ENCODE measurements around the gene AAGAB. TPM values are rescaled to one million over a fixed set of nuclear protein-coding genes. Genes with fewer than 3 reads are reported as not detected.
A peak's percentile ranks its signal among the peaks of the same experiment; 100 is the strongest.

The AAGAB gene
- total RNA-seq, 4 donors from 2014 or later = 39.7 to 343 (median 54.1) TPM

DNA sequence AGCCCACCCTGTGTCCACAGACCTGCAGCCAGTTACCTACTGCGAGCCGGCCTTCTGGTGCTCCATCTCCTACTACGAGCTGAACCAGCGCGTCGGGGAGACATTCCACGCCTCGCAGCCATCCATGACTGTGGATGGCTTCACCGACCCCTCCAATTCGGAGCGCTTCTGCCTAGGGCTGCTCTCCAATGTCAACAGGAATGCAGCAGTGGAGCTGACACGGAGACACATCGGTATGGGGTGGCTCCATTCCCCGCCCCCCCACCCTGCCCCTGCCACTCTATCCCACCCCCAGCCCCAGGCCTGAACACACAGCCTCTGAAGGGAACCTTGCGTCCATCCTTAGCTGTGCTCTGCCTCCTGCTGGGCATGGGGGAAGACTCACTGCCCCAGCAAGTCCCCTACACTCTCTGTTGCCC, 73.2 kb downstream of the AAGAB start:
- intact Hi-C loops (cut with DNase I; ENCODE audit: low total_unique reads) (loop anchor here (10.0 kb wide), 2 partner anchors 56 to 116 kb away; partner anchors contain the start of gene SMAD3), in situ Hi-C loops (cut with MboI; ENCODE audit: low pct_ligation_motif_present in 1 of 4, low pct_unique_long_range_greater_than_20kb in 1 of 4, low sequenced_read_pairs in 3 of 4) (no loop called here)
- DNase-seq = no peak
- H3K36me3 ChIP-seq = no peaks in the 10 kb centered on the region
- H3K4me3 ChIP-seq = no peak overlapping the region
- no peaks in the 10 kb centered on the region for H3K27me3 ChIP-seq
- TF ChIP-seq EP300 (IDR thresholded peaks at IDR 0.05; ENCODE audit: low read depth) (no peak), POLR2A (IDR thresholded peaks at IDR 0.05) (no peak), POLR2AphosphoS5 (IDR thresholded peaks at IDR 0.05) (no peak)
- TF ChIP-seq, protein P1, sequence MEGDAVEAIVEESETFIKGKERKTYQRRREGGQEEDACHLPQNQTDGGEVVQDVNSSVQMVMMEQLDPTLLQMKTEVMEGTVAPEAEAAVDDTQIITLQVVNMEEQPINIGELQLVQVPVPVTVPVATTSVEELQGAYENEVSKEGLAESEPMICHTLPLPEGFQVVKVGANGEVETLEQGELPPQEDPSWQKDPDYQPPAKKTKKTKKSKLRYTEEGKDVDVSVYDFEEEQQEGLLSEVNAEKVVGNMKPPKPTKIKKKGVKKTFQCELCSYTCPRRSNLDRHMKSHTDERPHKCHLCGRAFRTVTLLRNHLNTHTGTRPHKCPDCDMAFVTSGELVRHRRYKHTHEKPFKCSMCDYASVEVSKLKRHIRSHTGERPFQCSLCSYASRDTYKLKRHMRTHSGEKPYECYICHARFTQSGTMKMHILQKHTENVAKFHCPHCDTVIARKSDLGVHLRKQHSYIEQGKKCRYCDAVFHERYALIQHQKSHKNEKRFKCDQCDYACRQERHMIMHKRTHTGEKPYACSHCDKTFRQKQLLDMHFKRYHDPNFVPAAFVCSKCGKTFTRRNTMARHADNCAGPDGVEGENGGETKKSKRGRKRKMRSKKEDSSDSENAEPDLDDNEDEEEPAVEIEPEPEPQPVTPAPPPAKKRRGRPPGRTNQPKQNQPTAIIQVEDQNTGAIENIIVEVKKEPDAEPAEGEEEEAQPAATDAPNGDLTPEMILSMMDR (IDR thresholded peaks at IDR 0.05) = no peak
- no peaks in the 10 kb centered on the region for H3K9me3 ChIP-seq
- H3K27ac ChIP-seq = no peak overlapping the region
- peaks cover 4 to 25% (median 19%) of the 10 kb centered on the region in 4 donors for H3K4me1 ChIP-seq
- 98% methylated on average over 14 of the region's 15 CpGs; no CpG with 5 or more reads in 1 of the 2 donors for WGBS, 2 donors (ENCODE audit: low coverage in 1 of 2)

DNA sequence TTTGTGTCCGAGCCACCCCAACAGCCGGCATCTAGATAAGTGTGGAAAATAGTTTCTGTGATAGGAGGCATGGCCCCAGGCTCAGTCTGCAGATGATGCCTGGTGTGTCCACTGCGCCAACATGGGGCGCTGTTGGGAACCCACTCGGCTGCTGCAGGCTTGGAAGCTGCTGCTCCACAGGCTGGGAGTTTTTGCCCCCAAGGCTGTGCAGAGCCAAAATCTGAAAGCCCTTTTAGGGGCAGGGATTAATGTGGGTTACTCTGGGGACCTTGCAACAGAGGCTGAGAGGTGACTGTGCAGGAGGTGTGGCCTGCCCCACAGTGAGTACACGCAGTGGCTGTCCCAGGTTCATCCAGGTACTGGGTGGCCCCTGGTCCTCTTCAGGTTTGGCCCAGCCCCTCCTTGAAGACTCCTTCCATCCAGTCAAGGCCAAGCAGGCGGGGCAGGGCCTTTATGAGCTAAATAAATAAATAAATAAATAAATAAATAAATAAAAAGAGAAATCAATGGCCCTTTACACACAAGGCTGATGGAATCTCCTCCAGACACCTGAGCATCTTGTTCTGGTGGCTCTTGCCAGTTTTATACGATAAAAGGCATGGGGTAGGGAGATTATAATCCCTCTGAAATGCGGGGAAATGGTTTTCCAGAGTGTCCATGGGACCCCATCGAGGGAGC, 73.8 kb downstream of the AAGAB start:
- H3K4me1 ChIP-seq = peaks cover 0 to 24% (median 19%) of the 10 kb centered on the region in 4 donors
- in situ Hi-C loops (cut with MboI; ENCODE audit: low pct_ligation_motif_present in 1 of 4, low pct_unique_long_range_greater_than_20kb in 1 of 4, low sequenced_read_pairs in 3 of 4) = no loop called here
- WGBS, 2 donors (ENCODE audit: low coverage in 1 of 2) = 92% methylated on average over 10 of the region's 10 CpGs; no CpG with 5 or more reads in 1 of the 2 donors

DNA sequence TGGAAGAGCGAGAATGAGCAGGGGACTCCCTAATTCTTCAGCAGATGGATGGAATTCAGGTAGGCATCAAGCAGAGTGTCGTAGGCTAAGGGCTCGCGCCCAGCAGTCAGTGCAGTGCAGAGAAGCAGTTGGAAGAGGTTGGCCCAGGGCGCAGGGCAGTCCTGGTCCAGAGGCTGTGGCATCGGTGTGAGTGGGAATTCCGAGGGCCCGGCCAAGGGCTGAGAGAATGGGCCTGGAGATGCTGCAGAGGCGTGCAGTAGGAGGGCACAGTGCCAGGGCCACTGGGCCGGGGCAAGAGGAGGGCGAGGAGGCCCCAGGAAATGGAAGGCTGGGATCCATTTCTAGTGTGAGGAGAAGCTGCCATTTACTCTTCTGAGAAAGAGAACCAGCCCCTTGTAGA, 74.4 kb downstream of the AAGAB start:
- WGBS, 2 donors (ENCODE audit: low coverage in 1 of 2) = 95 to 100% methylated on average over 2 to 11 of the region's 11 CpGs
- no peak for DNase-seq
- in situ Hi-C loops (cut with MboI; ENCODE audit: low pct_ligation_motif_present in 1 of 4, low pct_unique_long_range_greater_than_20kb in 1 of 4, low sequenced_read_pairs in 3 of 4) (no loop called here), intact Hi-C loops (cut with DNase I; ENCODE audit: low total_unique reads) (loop anchor here (10.0 kb wide), 2 partner anchors 55 to 115 kb away; partner anchors contain the start of gene SMAD3)
- no peak for TF ChIP-seq EP300 (IDR thresholded peaks at IDR 0.05; ENCODE audit: low read depth)
- no peak for TF ChIP-seq POLR2A (IDR thresholded peaks at IDR 0.05)
- no peak for TF ChIP-seq POLR2AphosphoS5 (IDR thresholded peaks at IDR 0.05)
- TF ChIP-seq, protein P1 (IDR thresholded peaks at IDR 0.05) = no peak
- H3K27me3 ChIP-seq = no peaks in the 10 kb centered on the region
- H3K9me3 ChIP-seq = no peaks in the 10 kb centered on the region
- no peak overlapping the region for H3K27ac ChIP-seq
- H3K36me3 ChIP-seq = no peaks in the 10 kb centered on the region
- no peak overlapping the region for H3K4me3 ChIP-seq
- H3K4me1 ChIP-seq = peaks cover 0 to 29% (median 21%) of the 10 kb centered on the region in 4 donors

More for the DNA sequence above, 73.8 kb downstream of the AAGAB start:
- intact Hi-C loops (cut with DNase I; ENCODE audit: low total_unique reads) = loop anchor here (10.0 kb wide), 2 partner anchors 56 to 116 kb away; partner anchors contain the start of gene SMAD3
- TF ChIP-seq EP300 (IDR thresholded peaks at IDR 0.05; ENCODE audit: low read depth) (no peak), POLR2A (IDR thresholded peaks at IDR 0.05) (no peak), POLR2AphosphoS5 (IDR thresholded peaks at IDR 0.05) (no peak)
- TF ChIP-seq, protein P1 (IDR thresholded peaks at IDR 0.05) = no peak
- no peak for DNase-seq
- no peaks in the 10 kb centered on the region for H3K9me3 ChIP-seq
- no peaks in the 10 kb centered on the region for H3K27me3 ChIP-seq
- no peak overlapping the region for H3K27ac ChIP-seq
- H3K36me3 ChIP-seq = no peaks in the 10 kb centered on the region
- H3K4me3 ChIP-seq = no peak overlapping the region

DNA sequence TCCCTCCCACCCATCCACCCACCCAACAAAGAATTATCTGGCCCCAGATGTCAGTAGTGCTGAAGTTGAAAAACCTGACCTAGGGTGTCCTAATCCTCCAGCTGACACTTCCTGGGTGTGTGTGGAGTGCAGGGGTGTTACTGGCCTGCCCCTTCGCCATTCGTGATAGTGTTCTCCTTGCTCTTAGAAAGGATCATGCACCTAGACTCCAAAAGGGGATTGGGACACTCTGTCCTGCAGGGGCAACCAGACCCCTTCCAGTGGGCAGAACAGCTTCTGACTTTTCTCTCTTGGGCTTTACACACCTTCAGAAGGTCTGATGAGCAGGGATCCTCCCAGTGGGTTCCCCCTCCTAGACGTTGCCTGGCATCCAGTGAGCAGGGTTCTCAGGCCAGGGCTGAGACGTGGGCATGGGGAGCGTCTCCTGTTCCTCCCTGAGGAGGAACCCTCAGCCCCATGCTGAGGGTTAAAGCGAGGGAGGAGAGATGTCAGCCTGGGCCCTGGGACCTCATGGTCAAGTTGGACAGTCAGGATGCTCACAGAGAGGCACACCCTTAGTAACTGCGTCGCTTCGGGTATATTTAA, 75.0 kb downstream of the AAGAB start:
- peak overlapping the region in 1 of 4 donors; percentile 62 for H3K27ac ChIP-seq
- intact Hi-C loops (cut with DNase I; ENCODE audit: low total_unique reads) = no loop called here
- H3K4me3 ChIP-seq = no peak overlapping the region
- in situ Hi-C loops (cut with MboI; ENCODE audit: low pct_ligation_motif_present in 1 of 4, low pct_unique_long_range_greater_than_20kb in 1 of 4, low sequenced_read_pairs in 3 of 4) = no loop called here
- H3K27me3 ChIP-seq = no peaks in the 10 kb centered on the region
- TF ChIP-seq EP300 (IDR thresholded peaks at IDR 0.05; ENCODE audit: low read depth) = no peak
- TF ChIP-seq, protein P1 (IDR thresholded peaks at IDR 0.05) = no peak
- no peak for TF ChIP-seq POLR2AphosphoS5 (IDR thresholded peaks at IDR 0.05)
- no peak for TF ChIP-seq POLR2A (IDR thresholded peaks at IDR 0.05)
- H3K36me3 ChIP-seq = no peaks in the 10 kb centered on the region
- WGBS, 2 donors (ENCODE audit: low coverage in 1 of 2) = 94% methylated on average over 9 of the region's 9 CpGs; no CpG with 5 or more reads in 1 of the 2 donors
- no peak for DNase-seq
- no peaks in the 10 kb centered on the region for H3K9me3 ChIP-seq
- H3K4me1 ChIP-seq = peaks cover 0 to 35% (median 21%) of the 10 kb centered on the region in 4 donors
